BE2C (cell line): Measurements from ENCODE around the gene VSIG10L.

Source experiments
- DNase-seq: peaks from one replicate; pipeline ENCODE4 v3.0.0-alpha.2; 2020
- H3K27me3 ChIP-seq: fragments of 250-450 bp; sonication (Bioruptor Pico); 2 replicates; pipeline ENCODE4 v1.5.1; 2020; ENCODE audit warnings: mild to moderate bottlenecking
- H3K36me3 ChIP-seq: fragments of 250-450 bp; sonication (Bioruptor Pico); 2 replicates; pipeline ENCODE4 v1.5.1; 2020; ENCODE audit warnings: mild to moderate bottlenecking
- H3K4me1 ChIP-seq: fragments of 250-450 bp; sonication (Bioruptor Pico); 2 replicates; pipeline ENCODE4 v1.5.1; 2020
- H3K4me3 ChIP-seq: 2 replicates; pipeline ENCODE4 v1.5.1; 2011; ENCODE audit warnings: low read depth, low read length
- H3K9me3 ChIP-seq: fragments of 250-450 bp; sonication (Bioruptor Pico); 2 replicates; pipeline ENCODE4 v1.5.1; 2020
- CTCF ChIP-seq: IDR thresholded peaks from 2 replicates; pipeline ENCODE4 v1.5.1; 2012; ENCODE audit warnings: mild to moderate bottlenecking, low read depth, low read length

VSIG10L gene

GRCh38 chr19:51367255-51367564, 25.3 kb upstream of the VSIG10L start:
- TF ChIP-seq CTCF: no peak
- Histone ChIP-seq H3K4me1 (peaks cover 2% of the 10 kb centered on the region; the same call in 1 of the 2 replicates), H3K27me3 (no peaks in the 10 kb centered on the region), H3K36me3 (no peaks in the 10 kb centered on the region), H3K4me3 (peak overlapping the region; percentile 80), H3K9me3 (no peaks in the 10 kb centered on the region)
- no peak for DNase-seq

- no peak for TF ChIP-seq CTCF
- peak; percentile 99 for DNase-seq
- Histone ChIP-seq H3K4me3 (peak overlapping the region; percentile 81), H3K9me3 (no peaks in the 10 kb centered on the region), H3K36me3 (no peaks in the 10 kb centered on the region), H3K4me1 (peaks cover 2% of the 10 kb centered on the region; the same call in 1 of the 2 replicates), H3K27me3 (no peaks in the 10 kb centered on the region)
These were observed 24.7 kb upstream of the VSIG10L start for GRCh38 chr19:51366389-51367254.

GRCh38 chr19:51365965-51366388, 24.0 kb upstream of the VSIG10L start, which contains the start of gene ETFB:
TSS of gene ETFB (minus strand) at chr19:51366388. CDS start at chr19:51366326, 62 bp downstream.
- Histone ChIP-seq H3K27me3 (no peaks in the 10 kb centered on the region), H3K9me3 (no peaks in the 10 kb centered on the region), H3K4me1 (peaks cover 2% of the 10 kb centered on the region; the same call in 1 of the 2 replicates), H3K4me3 (peak within 1 kb of the TSS; percentile 81), H3K36me3 (no peaks in the 10 kb centered on the region)
- TF ChIP-seq CTCF: no peak
- no peak for DNase-seq

GRCh38 chr19:51365211-51365964, 23.4 kb upstream of the VSIG10L start:
- no peaks in the 10 kb centered on the region for H3K27me3 ChIP-seq
- H3K4me1 ChIP-seq: peaks cover 2% of the 10 kb centered on the region; the same call in 1 of the 2 replicates
- peak; percentile 38 for DNase-seq
- H3K9me3 ChIP-seq: no peaks in the 10 kb centered on the region
- 0 out of 2 replicates have a peak, but pooled peaks have one; percentile 11 for TF ChIP-seq CTCF
- H3K4me3 ChIP-seq: peak overlapping the region; percentile 81
- H3K36me3 ChIP-seq: no peaks in the 10 kb centered on the region

- no peak for TF ChIP-seq CTCF
- no peak overlapping the region for H3K4me3 ChIP-seq
- H3K36me3 ChIP-seq: no peaks in the 10 kb centered on the region
- peaks cover 2% of the 10 kb centered on the region; the same call in 1 of the 2 replicates for H3K4me1 ChIP-seq
- DNase-seq: no peak
- no peaks in the 10 kb centered on the region for H3K9me3 ChIP-seq
- H3K27me3 ChIP-seq: no peaks in the 10 kb centered on the region
These were observed 22.5 kb upstream of the VSIG10L start for GRCh38 chr19:51364200-51365106.
